ENCODE data around the gene THOC5. TPM values are rescaled to one million over a fixed set of nuclear protein-coding genes. Genes with fewer than 3 reads are reported as not detected.
"Not testable (repeated sequence)": the region's sequence is repeated elsewhere in the genome, so short reads cannot be mapped to it uniquely, and the experiment has no call there.

The THOC5 gene
- total RNA-seq, 1 donor from 2014 or later, result 45.4 TPM

DNA sequence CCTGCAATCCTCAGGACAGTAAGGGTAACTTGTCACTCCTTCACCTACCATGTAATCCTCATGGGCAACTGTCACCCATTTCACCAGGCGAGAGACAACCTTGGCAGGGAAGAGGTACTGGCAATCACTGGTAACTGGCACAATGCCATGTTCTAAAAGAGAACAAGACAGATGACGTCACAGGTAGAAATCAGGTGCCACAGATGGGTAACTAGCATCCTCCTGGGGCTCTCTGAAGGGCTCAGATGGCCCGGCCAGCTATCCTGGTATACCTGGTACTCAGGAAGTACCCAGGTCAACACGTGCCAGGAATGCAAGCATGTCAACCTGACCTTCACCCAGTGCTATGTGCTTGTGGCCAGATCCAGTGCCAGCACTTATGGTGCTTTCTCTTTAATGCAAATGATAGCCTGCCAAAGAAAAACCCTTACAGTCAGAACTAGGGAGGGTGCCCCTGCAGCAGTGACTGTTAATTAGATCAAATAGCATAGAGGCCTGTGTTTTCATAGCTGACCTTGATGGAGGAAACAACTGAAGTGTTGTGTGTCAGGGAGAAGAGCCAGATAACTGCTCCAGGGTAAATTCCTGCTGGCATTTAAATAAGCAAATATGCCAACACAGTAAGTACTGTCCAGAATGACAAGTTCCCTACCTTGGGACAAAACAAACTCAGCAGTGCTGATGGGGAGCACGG, 36.2 kb downstream of the THOC5 start:
- intact Hi-C loops (cut with DNase I), result no loop called here
- no peak for ATAC-seq

GRCh38 chr22:29512031-29512430, 41.5 kb downstream of the THOC5 start:
- intact Hi-C loops (cut with DNase I), result no loop called here
- no peak for DNase-seq (ENCODE audit: low spot score)
- no peak for ATAC-seq

More for the DNA sequence above, 36.2 kb downstream of the THOC5 start:
- DNase-seq (ENCODE audit: low spot score), result no peak

- intact Hi-C loops (cut with DNase I), result no loop called here
- no peak for ATAC-seq
- DNase-seq (ENCODE audit: low spot score), result no peak
Measured at GRCh38 chr22:29511126-29511862, 42.3 kb downstream of the THOC5 start.

- DNase-seq (ENCODE audit: low spot score) (no peak), ATAC-seq (no peak)
- intact Hi-C loops (cut with DNase I), result no loop called here
Measured at GRCh38 chr22:29510542-29510941, 43.0 kb downstream of the THOC5 start.

DNA sequence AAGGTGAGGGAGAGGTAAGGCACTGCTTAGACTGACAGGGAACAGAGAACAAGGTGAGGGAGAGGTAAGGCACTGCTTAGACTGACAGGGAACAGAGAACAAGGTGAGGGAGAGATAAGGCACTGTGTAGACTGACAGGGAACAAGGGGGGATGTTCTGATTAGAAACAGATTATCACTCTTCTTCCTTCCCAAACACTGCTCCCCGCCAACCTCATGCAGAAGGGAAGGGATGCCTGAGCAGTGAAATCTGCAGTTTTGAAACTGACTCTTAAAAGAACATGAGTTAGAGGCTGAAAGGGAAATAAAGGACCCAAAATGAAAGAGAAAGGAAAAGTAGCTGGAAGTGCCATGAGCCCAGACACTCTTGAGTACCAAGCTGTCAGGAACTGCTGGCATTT, 43.7 kb downstream of the THOC5 start:
- ATAC-seq (no peak), DNase-seq (ENCODE audit: low spot score) (no peak)
- intact Hi-C loops (cut with DNase I), result no loop called here

DNA sequence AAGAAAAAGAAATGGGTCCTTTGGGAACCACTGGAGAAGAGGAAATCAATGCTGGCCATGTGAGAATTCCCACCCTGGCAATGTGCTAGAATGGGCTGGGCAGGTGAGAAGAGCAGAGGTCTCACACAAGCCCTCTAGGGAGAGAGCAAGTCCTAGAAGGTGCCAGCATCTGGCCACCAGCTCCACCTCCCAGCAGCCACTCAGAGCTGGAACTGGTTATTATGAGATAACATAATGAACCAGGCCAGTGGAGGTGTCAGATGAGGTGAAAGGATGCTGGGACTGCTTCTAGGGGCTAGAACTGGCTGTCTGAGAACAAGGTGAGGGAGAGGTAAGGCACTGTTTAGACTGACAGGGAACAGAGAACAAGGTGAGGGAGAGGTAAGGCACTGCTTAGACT, 44.3 kb downstream of the THOC5 start:
- intact Hi-C loops (cut with DNase I), result no loop called here
- ATAC-seq (no peak), DNase-seq (ENCODE audit: low spot score) (no peak)

DNA sequence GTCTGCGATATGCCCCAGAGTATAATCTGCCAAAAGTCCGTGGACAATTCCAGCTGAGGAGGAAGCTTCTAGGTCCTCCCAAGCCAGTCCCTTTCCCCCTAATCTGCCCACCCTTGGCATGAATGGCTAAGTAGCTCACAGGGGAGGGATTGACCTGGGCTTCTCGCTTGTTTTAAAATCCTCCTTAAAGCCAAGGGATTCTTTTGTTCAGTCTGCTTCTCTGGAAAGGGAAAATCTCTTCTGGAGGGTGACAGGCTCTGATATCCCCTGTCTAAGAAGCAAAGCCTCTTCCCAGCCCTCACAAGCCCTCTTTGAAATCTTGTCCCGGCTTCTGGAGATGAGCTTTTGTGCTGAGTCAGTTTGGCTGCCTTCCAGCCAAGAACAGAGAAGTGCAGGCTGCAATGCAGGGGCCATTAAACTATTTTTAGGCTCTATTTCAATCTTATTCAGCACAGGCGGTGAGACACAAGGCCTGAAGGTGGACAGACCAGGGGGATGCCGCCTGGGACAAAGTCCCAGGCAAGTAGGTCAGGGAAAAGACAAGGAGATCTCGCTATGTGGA, 49.7 kb downstream of the THOC5 start:
- DNase-seq (ENCODE audit: low spot score) (peak; percentile 75), ATAC-seq (peak; percentile 68)
- intact Hi-C loops (cut with DNase I), result no loop called here

- intact Hi-C loops (cut with DNase I), result no loop called here
- ATAC-seq, result no peak
- no peak for DNase-seq (ENCODE audit: low spot score)
Measured at GRCh38 chr22:29499852-29500251, 53.7 kb downstream of the THOC5 start.

DNA sequence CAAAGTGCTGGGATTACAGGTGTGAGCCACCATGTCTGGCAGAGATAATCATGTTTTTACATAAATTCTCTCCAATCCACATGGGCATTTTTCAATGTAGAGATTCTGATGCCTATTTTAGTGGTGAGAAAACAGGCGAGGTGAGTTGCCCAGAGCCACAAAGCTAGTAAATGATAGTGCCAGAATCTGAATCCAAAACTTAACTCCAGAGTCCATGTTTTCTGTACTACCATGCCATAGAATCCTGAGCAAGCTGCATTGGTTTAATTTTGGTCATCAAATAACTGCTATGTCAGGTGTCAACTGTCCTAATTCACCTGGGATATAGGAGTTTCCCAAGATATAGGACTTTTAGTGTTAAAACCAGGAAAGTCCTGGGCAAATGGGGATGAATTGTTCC, 59.9 kb downstream of the THOC5 start:
- intact Hi-C loops (cut with DNase I), result no loop called here
- ATAC-seq (no peak), DNase-seq (ENCODE audit: low spot score) (no peak)

GRCh38 chr22:29491012-29491411, 62.5 kb downstream of the THOC5 start:
- ATAC-seq (no peak), DNase-seq (ENCODE audit: low spot score) (no peak)
- intact Hi-C loops (cut with DNase I), result no loop called here

GRCh38 chr22:29489127-29489780, 64.3 kb downstream of the THOC5 start:
- ATAC-seq; intact Hi-C loops (cut with DNase I): not testable (repeated sequence)

GRCh38 chr22:29487426-29487986, 66.1 kb downstream of the THOC5 start:
- ATAC-seq (no peak), DNase-seq (ENCODE audit: low spot score) (no peak)
- intact Hi-C loops (cut with DNase I), result no loop called here

More at GRCh38 chr22:29489127-29489780, 64.3 kb downstream of the THOC5 start:
- DNase-seq (ENCODE audit: low spot score), result not testable (repeated sequence)

DNA sequence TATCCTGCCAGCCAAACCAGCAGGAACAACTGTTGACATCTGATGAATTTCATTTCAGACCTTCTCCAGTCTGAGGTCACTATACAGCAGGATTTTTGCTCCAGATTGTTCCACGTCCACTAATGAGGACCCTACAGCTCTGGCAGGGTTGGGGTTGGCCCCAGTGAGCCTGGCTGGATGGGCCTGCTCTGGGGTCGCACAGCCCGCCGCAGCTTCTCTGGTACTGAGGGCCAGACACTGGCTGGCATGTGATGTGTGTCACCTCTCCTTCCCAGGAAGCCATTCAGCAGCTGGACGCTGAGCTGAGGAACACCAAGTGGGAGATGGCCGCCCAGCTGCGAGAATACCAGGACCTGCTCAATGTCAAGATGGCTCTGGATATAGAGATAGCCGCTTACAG, 68.1 kb downstream of the THOC5 start:
- DNase-seq (ENCODE audit: low spot score), result no peak
- no peak for ATAC-seq
- intact Hi-C loops (cut with DNase I), result no loop called here

GRCh38 chr22:29484642-29485041, 68.9 kb downstream of the THOC5 start:
- no peak for ATAC-seq
- intact Hi-C loops (cut with DNase I), result no loop called here
- DNase-seq (ENCODE audit: low spot score), result no peak

GRCh38 chr22:29483254-29483653, 70.3 kb downstream of the THOC5 start:
- ATAC-seq (no peak), DNase-seq (ENCODE audit: low spot score) (no peak)
- intact Hi-C loops (cut with DNase I), result no loop called here

DNA sequence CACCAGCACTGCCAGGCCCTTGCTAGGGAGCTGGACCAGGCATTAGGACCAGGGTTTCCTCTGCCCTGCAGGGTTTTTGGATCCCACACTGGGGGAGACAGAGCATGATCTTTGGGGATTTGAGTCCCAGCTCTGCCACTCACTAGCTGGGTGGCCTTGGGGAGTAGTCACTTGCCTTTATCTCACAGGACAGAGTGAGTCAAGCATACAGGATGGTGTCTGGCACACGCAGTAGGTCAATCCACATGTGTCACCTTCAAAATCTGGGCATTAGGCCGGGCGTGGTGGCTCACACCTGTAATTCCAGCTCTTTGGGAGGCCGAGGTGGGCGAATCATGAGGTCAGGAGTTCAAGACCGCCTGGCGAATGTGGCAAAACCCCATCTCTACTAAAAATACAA, 70.8 kb downstream of the THOC5 start:
- intact Hi-C loops (cut with DNase I), result no loop called here
- no peak for DNase-seq (ENCODE audit: low spot score)
- ATAC-seq, result no peak

DNA sequence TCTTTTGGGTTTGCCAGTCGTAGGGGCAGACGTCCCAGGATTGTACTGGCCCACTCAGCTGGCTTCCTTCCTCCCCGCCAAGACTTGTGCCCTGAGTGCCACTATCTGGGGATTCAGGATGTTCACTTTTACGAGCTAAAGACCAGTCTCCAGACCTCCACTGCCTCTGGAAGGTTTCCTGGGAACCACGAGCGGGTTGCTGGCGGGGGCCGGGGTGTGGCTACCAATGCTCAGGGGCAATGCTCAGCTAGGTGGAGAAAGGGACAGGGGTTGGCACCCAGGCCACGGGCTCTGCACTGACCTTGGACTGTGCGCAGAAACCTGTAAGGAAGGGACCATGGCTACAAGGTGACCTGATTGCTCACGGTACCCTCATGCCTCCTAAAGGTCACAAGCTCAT, 71.3 kb downstream of the THOC5 start:
- ATAC-seq, result no peak
- DNase-seq (ENCODE audit: low spot score), result no peak
- intact Hi-C loops (cut with DNase I), result no loop called here

DNA sequence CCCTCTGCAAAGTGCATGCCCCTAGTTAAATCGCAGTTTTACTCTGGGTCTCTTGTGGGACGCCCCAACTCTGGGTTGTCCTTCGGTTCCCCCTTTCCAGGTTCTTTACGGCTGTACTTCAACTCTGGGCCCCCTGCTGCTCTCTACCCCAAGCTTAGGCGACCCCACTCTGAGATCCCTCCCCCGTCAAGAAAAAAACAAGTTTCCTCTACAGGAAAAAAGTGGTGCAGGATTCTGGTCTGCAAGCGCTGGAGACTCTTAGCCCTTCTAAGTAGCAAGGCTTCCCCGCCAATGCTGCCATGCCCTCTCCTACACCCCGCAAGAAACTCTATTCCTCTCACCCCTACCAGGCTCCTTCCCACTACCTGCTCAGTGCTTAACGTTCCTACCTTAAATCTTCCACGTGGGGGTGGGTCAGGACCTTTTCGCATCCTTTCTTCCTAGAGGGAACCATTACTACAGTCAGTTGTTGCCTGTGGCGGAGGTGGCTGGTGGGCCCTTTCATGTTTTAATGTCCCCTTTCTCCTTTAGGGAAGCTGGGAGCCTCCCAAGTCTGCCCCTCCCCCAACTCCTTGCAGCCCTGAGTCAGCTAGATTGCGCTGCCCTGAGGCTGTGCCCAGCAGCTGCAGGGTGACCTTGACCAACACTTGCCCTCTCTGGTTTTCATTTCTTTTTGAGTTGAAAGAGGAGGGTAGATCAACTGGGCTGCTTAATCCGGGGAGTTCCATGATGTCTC, 72.1 kb downstream of the THOC5 start:
- no peak for ATAC-seq

More for the DNA sequence above, 72.1 kb downstream of the THOC5 start:
- DNase-seq (ENCODE audit: low spot score), result no peak
- intact Hi-C loops (cut with DNase I), result no loop called here
